ENCODE data around the gene GRM7.

The GRM7 gene

DNA sequence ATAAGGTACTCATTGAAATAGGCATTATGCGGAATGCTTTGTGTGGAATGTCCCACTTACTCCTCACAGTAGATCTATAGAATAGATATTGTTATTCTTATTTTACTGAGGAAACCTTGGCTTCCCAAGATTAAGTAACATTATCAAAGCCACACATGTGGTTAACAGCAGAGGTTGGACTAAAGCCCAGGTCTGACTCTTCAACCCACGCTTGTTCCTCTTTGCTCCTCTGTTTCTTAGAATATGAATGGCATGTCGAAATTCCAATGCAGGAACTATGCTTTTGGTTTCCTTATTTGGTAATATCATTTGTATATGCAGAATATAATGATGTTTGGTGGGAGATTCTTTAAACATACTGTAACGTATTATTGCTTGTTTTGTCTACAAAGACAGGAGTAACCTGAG lies 821.9 kb downstream of the GRM7 start:
- TF ChIP-seq, protein P1, sequence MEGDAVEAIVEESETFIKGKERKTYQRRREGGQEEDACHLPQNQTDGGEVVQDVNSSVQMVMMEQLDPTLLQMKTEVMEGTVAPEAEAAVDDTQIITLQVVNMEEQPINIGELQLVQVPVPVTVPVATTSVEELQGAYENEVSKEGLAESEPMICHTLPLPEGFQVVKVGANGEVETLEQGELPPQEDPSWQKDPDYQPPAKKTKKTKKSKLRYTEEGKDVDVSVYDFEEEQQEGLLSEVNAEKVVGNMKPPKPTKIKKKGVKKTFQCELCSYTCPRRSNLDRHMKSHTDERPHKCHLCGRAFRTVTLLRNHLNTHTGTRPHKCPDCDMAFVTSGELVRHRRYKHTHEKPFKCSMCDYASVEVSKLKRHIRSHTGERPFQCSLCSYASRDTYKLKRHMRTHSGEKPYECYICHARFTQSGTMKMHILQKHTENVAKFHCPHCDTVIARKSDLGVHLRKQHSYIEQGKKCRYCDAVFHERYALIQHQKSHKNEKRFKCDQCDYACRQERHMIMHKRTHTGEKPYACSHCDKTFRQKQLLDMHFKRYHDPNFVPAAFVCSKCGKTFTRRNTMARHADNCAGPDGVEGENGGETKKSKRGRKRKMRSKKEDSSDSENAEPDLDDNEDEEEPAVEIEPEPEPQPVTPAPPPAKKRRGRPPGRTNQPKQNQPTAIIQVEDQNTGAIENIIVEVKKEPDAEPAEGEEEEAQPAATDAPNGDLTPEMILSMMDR (IDR thresholded peaks at IDR 0.05; ENCODE audit: low read depth, low read length): no peak
- no peak overlapping the region for H3K4me3 ChIP-seq (ENCODE audit: low read depth, low read length)

DNA sequence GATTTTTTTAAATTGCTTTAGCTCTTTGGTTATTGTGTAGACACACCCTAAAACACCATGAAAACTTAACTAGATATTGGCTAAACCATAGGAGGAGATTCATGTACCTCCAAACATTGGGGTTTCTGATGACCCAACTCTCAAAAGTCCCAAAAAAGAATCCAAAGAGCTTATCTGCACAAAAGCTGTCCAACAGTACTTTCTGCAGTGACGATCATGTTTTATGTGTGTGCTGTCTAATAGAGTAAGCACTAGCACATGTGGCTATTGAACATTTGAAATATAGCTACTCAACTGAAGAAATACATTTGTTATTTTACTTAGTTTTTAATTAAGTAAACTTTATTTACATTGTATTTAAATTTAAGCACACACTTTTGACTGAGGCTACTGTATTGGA lies 822.5 kb downstream of the GRM7 start:
- TF ChIP-seq, protein P1 (IDR thresholded peaks at IDR 0.05; ENCODE audit: low read depth, low read length): no peak
- no peak overlapping the region for H3K4me3 ChIP-seq (ENCODE audit: low read depth, low read length)

DNA sequence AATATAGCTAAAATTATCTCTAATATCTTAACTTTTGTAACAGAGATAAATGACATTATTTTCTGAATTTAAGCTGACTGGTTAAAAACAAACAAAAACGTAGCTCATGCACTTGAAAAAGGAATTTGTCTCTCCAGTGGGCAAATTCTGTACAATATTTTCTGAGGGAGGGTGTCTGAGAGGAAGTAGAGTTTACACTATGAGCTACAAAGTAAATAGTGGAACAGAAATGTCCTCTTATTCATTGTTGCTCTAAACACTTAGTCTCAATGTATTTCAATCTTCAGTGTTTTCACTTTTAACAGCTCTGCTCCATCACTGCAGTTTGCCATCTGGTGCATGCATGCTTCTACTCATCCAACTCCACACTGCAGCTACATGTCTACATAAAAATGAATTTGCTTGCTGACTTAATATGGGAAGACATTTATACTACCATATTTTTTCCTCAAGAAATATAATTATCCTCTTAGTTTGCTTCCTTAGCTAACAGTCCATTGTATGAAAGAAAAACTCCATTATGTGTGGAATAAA lies 823.3 kb downstream of the GRM7 start:
- TF ChIP-seq, protein P1 (IDR thresholded peaks at IDR 0.05; ENCODE audit: low read depth, low read length): no peak
- H3K4me3 ChIP-seq (ENCODE audit: low read depth, low read length): no peak overlapping the region

DNA sequence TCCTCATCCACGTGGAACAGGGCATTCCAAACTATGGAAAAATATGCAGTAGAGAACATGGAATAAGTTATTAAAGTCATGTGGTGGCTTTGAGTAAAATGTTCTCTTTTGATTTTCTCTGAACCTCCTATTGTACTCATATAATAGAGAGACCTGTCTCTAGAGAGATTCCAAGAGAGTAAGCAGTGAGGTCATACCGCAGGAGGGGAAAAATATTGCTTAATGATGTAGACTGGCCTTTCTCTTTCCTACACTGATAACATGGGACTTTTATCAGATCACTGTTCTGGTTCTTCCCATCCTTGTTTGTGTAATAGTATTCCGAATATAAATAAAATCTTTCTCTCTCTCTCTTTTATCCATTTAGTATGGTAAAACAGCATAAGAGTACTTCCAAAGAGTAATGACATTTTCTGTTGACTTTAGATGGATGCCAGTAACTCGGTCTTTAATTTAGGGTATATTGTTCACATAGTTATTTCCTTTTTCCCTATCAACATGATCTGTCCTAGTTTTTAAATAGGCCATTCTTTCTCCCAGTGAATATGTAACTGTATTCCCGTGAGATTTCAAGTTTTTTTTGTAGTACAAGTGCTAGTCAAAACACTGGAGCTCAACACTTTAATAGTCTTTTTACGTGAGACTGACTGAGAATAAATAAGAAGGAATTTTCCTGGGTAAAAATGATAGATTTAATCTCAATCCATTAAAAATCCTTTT lies 826.7 kb downstream of the GRM7 start:
- TF ChIP-seq, protein P1 (IDR thresholded peaks at IDR 0.05; ENCODE audit: low read depth, low read length): no peak
- no peak overlapping the region for H3K4me3 ChIP-seq (ENCODE audit: low read depth, low read length)

DNA sequence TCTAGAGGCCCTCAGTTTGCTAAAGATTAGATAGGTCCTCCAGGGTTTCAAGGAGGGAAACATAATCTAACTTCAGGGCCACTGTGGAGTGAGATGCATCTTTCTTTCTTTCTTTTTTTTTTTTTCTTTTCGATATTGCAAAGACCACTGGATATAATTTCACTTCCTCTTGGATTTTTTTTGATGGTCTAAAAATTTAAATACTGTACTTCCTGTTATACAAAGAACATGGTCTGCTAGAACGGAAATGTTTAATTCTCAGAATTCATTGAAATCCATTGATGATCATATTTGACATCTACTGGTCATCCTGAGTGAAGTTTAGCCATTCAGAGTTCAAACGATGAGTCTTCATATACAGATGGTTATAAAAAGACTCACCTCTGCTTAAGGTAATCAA lies 832.0 kb downstream of the GRM7 start:
- no peak overlapping the region for H3K4me3 ChIP-seq (ENCODE audit: low read depth, low read length)
- TF ChIP-seq, protein P1 (IDR thresholded peaks at IDR 0.05; ENCODE audit: low read depth, low read length): no peak

DNA sequence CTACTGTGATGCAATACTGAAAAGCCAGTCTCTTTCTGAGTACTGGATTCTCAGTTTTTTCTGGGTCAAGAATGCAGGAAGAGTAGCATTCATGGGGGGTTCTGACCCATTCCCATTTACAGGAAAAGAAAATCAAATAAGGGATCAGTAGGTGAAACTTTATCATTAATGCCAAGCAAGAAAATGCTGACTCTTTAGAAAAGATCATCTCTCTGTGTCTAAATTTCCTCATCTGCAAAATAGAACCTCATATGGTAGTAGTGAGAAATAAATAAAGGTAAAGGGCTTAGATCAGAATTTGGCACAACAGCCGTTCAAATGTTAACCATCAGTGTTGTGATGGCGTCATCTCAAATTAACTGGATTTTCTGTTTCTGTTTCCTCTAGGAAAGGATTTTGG lies 833.1 kb downstream of the GRM7 start:
- TF ChIP-seq, protein P1 (IDR thresholded peaks at IDR 0.05; ENCODE audit: low read depth, low read length): no peak
- no peak overlapping the region for H3K4me3 ChIP-seq (ENCODE audit: low read depth, low read length)

DNA sequence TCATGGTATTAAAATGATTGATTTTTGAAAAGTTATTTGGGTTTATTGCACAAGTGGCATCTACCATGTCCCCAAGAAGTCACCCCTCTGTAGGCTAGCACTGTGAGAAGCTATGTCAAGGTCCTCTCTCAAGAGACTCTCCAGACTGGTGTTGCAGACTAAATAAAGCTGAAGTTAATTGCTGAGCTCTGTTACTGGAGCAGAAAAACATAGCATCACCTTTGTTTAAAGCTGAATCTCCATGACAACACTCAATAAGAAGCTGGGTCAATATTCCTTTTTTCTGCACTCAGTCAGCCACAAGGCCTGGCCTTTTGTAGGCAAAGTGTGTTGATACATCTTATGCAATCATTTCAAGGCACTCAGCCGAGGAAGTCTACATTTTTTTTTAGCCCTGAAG lies 834.1 kb downstream of the GRM7 start:
- TF ChIP-seq, protein P1 (IDR thresholded peaks at IDR 0.05; ENCODE audit: low read depth, low read length): no peak

More for the DNA sequence above, 834.1 kb downstream of the GRM7 start:
- no peak overlapping the region for H3K4me3 ChIP-seq (ENCODE audit: low read depth, low read length)
